GM18868 (cell line): ENCODE results near the gene KBTBD13.
"Not testable (repeated sequence)": the region's sequence is repeated elsewhere in the genome, so short reads cannot be mapped to it uniquely, and the experiment has no call there.

Experiments
- ATAC-seq: cut with Tn5 transposase; IDR thresholded peaks from one replicate; pipeline ENCODE4 v1.9.1; 2021; ENCODE audit warnings: mild to moderate bottlenecking, moderate library complexity; ENCODE audit not compliant: unreplicated experiment

KBTBD13 gene

DNA sequence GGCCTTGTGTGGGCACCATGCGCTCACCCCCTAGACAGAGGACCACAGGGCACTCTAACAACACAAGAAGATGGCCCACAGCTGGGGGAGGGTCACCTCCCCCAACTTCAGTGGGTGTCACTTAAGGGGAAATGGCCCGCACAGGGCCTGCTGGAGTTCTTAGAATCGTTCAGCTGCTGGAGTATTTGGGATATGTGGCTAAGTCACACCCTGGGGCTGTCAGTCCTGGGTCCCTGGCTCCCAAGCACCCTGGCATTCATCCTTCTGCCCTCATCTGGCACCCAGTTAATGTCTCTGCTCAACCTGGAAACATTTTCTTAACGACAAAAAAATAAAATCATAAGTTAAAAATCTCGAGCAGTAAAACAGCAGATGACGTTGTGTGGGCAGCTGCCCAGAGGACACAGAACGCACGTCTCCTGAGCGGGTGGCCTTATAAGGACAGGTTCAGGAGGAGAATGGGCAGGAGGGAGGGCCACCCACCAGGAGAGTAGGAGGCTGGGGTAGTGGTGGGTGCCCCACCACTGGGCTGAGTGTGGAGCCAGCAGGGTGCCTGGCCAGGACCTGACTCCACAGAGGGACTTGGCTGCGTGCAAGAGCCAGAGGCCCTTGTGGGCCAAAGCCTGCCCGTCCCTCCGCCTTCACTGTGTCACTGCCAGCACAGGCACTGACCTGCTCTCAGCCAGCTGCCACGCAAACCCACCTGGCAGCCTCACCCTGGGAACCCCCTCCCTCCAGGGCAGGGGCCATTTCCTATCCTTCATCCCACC, 11.5 kb downstream of the KBTBD13 start:
- ATAC-seq = no peak

DNA sequence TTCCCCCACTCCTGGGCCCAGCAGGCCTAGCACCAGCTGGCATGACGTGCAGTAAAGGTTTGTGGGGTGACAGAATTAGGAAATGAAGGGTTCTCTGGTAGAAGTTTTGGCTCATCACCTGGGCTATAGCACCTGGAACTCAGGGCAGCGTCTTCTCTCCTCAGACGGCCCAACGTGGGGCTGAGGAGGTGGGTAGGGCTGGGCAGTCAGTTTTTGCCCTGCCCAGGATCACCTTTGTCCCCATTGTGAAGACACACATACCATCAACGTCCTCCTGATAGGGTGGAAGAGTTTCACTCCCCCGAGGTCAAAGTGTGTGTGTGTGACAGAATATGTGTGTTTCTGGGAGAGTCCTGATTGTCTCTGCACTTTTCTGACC, 12.1 kb downstream of the KBTBD13 start:
- ATAC-seq = no peak

DNA sequence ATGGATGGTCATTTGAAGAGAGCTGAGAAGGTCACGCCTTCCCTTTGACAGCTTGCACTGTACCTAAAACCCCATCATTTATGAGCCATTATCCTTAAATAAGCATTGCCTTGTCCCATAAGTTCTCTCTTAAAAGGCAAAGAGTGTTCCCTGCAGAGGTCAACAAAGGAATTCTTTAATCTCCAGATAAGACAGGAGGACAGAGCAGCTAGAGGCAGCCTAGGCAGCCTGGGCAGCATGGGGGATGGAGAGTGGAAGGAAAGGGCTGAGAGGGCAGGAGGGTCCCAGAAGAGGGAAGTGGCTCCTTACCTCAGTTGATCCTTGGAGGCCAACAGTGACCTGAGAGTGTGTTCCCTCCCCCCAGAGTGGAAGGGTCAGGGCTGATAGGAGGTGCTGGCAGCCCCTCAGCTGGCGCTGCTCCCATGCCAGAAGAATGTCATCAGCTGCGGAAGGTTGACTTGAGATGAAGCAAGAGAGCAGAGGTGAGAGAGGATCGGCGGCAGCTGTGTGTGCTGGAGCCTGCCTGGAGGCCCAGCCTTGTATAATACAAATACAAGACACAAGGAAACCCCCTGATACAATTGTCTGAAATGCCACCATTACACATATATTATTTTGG, 12.8 kb downstream of the KBTBD13 start:
- no peak for ATAC-seq

DNA sequence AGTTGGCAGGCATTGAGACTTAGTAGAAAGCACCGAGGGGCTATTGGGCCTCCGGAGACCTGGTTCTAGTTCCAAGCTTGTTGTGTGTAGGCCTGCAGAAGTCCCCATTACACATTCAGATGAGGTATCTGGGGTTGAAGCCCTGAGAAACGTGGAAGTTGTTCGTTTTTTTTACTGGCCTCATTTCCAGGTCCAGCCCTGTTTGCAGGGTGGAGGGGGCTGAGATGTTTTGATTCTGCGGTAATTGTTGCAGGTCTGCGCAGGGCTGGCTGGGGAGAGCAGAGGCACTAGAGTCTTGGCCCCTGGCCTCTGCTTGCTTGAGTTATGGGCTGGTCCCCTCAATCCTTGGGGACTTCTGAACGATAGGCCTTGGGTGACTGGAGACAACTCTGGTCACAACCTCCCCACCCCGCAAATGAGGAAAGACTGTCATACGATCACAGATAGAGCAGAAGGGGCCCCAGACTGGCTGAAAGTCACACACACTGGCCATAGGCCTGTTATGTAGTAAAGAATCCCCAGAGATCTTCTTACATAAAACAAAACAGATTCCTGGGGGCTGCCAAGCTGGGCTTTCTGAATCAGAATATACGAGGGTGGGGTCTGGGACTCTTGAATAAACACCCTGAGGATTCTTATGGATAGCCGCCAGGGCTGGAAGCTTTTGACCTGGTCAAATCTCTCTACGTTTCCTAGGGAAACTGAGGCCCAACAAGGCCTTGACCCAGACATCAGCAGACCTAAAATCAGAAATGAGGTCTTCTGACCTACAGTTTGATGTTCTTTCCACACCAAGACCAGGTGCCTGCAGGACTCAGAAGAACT, 15.6 kb downstream of the KBTBD13 start:
- ATAC-seq = no peak

DNA sequence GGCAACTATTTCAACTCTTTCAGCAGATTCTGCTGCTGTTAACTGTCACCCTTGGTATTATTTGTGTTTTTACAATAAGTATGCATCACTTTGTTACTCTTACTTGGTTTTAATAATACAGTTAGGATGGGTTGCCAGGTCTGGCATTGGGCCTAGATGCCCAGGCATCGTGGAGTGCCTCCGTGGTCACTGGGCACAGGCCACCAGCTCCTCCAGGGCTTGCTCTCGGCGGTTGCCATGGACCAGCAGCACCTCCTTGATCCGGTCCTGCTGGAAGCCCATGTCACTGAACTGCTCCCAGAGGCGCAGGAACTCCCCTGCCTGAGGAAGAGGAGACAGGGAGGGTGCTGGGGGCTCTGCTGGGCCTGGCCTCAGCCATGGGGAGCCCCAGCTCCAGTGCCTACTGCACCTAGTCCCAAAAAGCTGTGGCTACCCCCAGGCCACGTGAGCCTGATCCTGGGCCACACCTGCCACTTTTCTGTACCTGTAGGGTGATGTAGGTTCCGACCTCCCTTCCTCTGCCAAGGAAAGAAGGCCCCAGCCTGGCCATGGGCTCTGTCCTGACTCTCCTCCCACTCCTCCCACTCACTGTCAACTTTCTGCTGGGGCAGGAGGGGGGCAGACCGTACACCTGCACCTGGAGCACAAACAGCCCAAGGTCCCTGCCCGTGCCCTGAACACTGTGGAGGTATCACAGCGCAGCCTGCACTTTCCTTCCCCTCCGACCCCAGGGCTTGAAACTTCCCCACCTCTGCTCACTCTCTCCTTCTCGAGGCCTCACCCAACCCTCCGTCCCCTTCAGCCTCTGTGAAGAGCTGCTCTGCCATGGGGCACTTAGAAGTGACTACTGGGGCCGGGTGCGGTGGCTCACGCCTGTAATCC, 16.6 kb downstream of the KBTBD13 start:
- no peak for ATAC-seq

DNA sequence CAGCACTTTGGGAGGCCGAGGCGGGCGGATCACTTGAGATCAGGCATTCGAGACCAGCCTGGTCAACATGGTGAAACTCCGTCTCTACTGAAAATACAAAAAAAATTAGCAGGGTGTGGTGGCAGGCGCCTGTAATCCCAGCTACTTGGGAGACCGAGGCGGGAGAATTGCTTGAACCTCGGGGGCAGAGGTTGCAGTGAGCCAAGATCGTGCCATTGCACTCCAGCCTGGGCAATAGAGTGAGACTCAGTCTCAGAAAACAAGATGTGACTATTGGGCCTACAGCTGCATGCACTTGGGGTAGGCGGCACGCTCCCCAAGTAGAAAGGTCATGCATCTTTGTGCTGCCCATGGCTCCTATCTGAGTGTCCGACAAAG, 17.2 kb downstream of the KBTBD13 start:
- ATAC-seq = not testable (repeated sequence)

DNA sequence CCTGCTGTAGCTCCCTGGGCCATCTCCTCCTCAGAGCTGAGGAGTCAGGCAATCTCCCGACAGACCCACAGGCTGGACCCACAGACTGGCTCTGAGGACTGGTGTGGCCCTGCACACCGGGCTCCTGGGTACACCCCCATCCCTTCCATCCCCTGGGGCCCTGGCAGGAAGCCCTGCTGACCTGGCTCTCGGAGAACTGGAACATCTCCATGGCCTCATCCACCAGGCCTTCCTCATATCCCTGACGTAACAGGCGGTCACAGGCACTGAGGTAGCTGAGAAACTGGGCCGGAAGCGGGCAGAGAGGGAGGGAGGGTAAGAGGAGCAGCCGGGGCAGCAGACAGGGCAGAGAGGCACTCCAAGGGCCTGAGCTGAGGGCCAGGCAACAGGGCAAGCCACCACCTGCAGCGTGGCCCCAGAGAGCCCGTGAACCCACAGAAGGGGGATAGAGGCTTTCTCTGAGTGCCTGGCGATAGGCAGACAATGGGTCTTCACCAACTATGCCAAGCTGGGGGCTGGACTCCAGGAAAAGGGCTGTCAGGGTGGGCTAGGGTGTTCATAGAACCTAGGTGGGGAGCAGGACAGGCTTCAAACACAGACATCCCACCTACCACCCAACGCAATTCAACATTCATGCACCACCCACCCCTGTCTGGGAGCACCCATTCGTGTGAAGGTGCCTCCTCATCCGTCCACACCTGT, 17.9 kb downstream of the KBTBD13 start:
- ATAC-seq = no peak

DNA sequence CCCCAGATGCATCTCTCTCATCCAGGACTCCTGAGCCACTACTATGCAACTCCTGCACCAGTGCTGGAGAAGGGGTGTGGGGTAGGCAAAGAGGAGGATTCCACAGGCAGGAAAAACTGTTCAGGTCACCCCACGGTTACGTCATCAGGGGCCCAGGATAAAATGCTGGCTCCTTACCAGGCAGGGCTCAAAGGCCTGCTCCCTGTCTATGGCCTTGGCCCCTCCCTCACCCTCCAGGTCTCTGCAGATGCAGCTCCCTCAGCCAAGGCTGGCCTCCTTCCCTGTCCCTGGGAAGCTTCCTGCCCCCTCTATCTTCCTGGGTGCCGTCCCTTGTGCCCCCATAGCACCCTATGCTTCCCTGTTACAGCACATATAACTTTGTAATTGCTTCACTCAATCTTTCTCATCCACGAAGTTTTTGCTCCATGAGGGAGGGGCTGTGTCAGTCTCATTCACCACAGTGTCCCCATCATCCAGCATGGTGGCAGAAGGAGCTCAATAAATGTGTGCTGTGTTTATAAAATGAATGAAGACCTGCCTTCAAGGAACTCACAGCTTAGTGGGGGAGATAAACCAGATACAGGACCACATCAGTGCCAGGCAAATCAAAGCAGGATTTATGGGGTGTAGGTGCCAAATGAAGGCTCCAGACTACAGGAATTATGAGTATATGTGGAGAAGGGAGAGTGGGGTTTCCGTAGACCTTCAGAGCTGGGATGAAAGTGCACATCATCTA, 18.6 kb downstream of the KBTBD13 start:
- ATAC-seq = no peak

DNA sequence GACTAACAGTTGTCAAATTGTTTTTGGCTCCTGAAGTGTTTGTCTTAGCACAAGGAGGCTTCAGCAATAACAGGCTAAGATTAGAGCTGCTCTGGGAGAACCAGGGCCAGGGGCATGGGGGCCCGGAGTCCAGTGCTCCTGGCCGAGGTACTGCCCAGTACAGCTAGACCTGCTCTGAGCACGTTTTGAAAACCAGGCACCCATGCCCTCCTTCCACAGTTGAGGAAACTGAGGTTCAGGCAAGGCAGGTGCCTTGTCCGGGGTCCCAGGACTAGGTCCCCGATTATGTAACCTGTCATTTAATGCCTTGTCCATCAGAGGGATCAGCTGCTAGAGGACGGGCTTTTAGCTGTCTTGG, 19.2 kb downstream of the KBTBD13 start:
- no peak for ATAC-seq

DNA sequence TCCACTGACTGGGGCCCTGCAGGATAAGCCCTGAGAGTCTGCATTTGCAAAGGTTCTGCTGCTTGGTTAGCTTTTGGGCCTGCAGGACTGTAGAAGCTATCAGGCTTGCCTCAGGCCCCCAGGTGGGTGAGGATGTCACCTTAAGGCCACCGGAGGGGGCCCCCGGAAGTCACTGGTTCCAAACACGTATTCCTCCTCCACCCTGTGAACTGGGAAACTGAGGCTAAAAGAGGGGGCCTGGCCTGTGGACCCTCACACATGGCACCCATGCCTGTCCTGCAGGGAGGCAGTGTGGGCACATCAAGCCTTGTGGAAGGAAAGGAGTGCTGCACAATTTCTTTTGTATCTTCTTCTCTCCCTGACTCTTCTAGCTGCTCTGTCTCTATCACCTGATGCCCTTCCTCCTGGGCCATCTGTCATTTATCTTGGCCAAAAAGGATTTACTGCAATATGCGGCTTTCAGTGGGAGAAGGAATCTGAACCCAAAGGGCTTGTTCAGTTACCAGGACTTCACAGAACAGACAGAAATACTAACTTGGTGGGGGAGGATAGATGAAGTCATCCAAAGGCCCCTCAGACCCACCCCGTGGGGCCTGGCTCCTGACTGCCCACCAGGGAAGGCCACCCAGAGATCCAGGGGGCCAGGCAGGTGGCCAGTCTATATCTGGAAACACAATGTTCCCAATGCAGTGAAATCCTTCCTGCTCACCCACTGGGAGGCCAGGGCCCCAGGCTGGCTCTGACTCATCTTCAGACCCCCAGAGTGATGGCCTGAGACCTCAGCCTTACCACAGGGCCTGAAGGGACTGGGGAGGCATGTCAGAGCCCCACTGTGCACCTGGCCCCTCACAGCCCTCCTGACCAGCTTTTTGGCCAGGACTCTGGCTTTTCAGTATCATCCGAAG, 20.2 kb downstream of the KBTBD13 start:
- no peak for ATAC-seq

DNA sequence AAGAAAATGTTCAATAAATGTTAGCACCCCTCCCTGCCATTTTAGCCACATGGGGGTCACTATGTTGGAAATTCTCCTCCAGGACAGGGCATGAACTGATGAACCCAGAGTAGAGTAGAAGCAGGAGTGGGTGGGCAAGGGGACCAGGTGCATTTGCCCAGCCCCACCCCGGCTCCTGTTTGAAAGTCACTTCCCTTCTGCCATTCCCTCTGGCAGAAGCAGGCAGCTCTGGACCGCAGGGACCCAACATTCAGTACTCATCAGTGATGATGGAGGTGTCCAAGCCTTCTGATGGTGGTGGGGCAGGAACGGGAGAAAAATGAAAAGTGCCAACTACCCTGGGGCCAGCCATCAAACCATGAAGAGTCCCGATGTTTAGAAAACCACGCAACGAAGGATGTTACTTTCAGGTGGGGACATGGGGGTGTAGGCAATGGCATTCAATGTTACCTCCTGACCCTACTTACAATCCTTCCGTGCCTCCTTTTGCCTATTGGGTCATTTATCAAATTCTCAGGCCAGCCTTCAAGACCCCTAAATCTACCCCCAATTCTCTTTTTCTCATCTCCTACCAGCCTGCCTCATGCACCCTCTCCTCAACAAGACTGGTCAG, 21.2 kb downstream of the KBTBD13 start:
- no peak for ATAC-seq

DNA sequence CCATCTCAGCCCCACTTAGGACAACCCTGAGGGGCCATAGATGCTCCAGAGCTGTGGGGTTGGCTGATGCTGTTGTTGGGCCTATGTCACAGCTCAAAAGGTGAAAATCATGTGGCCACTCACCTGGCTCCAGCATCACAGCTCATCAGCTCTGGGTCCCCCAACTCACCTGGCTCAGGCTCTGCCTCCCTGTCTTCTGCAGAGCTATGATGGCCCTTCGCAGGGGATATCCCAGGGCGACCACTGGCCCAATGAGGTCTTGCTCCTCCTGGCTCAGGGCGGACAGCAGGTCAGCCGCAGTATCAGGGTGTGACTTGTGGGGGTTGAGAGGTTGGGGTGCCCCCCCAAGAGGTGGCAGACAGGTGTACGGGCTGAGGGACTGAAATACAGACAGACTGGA, 22.8 kb downstream of the KBTBD13 start:
- no peak for ATAC-seq

DNA sequence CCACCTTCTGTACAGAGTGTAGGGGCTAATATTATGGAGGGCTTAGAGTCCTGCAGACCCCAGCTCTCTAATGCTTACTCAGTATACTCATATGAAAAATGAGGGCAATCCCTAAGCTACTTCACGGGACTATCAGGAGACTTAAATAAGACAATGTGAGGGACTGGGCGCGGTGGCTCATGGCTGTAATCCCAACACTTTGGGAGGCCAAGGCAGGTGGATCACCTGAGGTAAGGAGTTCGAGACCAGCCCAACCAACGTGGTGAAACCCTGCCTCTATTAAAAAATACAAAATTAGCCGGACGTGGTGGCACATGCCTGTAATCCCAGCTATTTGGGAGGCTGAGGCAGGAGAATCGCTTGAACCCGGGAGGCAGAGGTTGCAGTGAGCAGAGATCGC, 23.3 kb downstream of the KBTBD13 start:
- not testable (repeated sequence) for ATAC-seq

DNA sequence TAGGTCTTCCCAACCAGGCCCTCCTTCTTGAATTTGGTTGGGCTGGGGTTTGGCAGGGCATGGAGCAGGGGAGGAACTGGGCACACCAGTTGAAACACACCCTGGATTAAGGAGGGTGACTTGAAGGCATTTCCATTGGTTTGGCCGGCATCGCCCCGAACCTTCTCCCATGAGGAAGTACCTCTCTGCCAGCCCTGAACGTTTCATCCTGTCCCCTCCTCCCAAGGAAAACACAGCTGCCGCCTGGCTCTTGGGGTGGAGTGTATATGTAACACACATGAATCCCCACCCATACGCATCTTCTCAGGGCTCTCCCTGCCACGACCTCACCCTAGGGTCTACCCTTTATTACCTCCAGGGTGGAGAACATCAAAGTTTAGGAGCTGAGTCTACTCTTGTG, 23.9 kb downstream of the KBTBD13 start:
- ATAC-seq = no peak

DNA sequence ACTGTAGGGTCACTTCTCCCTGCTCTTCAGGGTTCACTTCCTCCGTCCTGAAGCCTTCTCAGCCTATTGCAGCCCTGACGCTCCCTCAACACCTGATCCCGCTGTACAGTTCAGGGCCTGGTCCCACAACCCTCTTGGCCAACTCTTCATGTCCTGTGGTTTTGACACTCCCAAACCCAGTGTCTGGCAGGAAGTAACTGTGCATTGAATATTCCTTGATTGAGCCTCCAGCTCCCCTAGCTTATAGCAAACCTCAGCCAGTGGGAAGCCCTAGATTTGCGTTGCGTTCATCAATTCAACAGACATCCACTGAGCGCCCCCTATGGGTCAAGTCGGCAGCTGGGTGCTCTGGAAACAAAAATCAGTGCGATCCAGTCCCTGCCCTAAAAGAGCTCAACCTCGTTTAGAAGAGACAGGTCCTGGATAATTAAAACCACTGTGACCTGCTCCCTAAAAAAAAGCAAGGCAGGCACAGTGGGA, 24.9 kb downstream of the KBTBD13 start:
- no peak for ATAC-seq

DNA sequence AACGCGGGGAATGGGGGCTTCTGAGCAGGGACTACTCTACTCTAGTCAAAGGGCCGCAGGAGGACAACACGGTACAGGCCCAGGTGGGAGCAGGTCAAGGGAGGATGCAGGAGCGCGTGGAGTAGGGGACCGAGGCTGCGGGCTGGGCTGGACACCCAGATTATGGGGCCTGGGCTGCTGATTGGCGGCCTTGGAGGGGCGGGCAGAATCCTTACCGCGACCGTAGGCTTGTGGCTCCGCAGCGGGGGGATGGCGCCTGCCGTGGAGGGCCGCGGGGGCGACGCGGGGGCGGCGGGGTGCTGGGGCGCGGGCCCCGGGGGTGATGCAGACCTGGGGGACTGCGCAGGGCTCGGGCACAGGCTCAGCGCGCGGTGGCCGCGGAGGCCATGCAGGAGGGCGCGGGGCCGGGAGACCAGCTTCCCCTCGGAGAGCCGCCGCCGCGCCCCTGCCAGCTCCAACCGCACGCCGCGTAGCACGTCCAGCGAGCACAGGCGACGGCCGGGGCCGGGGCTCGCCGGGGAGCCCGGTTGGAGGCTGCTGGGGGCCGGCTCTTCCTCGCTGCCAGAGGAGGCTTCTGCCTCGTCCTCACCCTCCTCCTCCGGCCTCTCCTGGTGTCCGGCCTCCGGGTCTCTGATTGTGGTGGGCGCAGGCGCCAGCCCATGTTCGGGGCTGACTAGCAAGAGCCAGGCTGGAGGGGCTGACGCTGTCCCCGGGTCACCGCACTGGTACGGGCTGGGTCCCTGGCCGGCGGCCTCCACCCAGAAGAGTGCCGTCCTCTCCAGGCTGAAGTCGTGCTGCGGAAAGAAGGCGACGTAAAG, 25.6 kb downstream of the KBTBD13 start:
- ATAC-seq = no peak

DNA sequence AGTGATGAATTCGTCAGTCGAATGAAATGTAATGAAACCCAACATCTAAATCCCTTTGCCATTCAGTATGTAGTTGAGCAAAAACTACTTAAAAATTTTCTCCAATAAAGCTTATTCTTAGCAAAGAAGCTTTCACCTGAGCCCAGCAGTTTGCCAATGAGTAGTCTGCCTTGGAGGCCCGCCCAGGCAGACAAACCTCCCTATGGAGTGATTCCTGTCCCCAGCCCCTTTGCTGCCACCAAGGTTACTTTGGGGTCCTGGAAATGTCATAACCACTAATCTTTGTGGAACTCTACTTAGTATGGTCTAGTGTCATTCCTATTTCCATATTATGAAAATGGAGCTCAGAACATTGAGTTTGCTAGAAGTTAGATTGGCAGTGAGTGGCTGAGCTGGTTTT, 26.4 kb downstream of the KBTBD13 start:
- ATAC-seq = no peak
